Muscle layer of duodenum (tissue), 2 donors: Measurements from ENCODE around the gene SLBP.

Experiments used
- H3K27ac ChIP-seq: one replicate; pipeline ENCODE4 v1.7.0; 2013; ENCODE audit warnings: mild to moderate bottlenecking, low read length
- H3K27me3 ChIP-seq: one replicate; pipeline ENCODE4 v1.7.0; 2013; ENCODE audit warnings: low read depth, mild to moderate bottlenecking, control low read depth, low read length
- H3K36me3 ChIP-seq, 2 donors: one replicate each; pipeline ENCODE4 v1.7.0; 2013; ENCODE audit warnings: low read length in 2 of 2, control low read depth in 1 of 2, mild to moderate bottlenecking in 1 of 2; ENCODE audit not compliant: insufficient read depth in 2 of 2, control insufficient read depth in 1 of 2
- H3K4me1 ChIP-seq, 2 donors: one replicate each; pipeline ENCODE4 v1.7.0; 2013; ENCODE audit warnings: low read length in 2 of 2, mild to moderate bottlenecking in 2 of 2, control low read depth in 1 of 2, moderate library complexity in 1 of 2; ENCODE audit not compliant: insufficient read depth in 2 of 2, control insufficient read depth in 1 of 2
- H3K4me3 ChIP-seq, 2 donors: one replicate each; pipeline ENCODE4 v1.7.0; 2013; ENCODE audit warnings: low read length in 2 of 2, low read depth in 1 of 2, mild to moderate bottlenecking in 1 of 2
- H3K9me3 ChIP-seq, 2 donors: one replicate each; pipeline ENCODE4 v1.7.0; 2013; ENCODE audit warnings: low read length in 2 of 2, control low read depth in 1 of 2, mild to moderate bottlenecking in 1 of 2; ENCODE audit not compliant: control insufficient read depth in 1 of 2
- donor health status: healthy.

Gene SLBP

GRCh38 chr4:1754336-1754735, 42.2 kb upstream of the SLBP start:
- H3K4me3 ChIP-seq = no peak overlapping the region
- H3K4me1 ChIP-seq = no peaks in the 10 kb centered on the region
- no peaks in the 10 kb centered on the region for H3K9me3 ChIP-seq
- no peaks in the 10 kb centered on the region for H3K27me3 ChIP-seq
- H3K27ac ChIP-seq = no peak overlapping the region
- H3K36me3 ChIP-seq = no peaks in the 10 kb centered on the region

GRCh38 chr4:1753697-1754311, 41.7 kb upstream of the SLBP start:
- H3K4me3 ChIP-seq = no peak overlapping the region
- no peaks in the 10 kb centered on the region for H3K4me1 ChIP-seq
- no peak overlapping the region for H3K27ac ChIP-seq

GRCh38 chr4:1753294-1753696, 41.2 kb upstream of the SLBP start:
- no peaks in the 10 kb centered on the region for H3K27me3 ChIP-seq
- H3K36me3 ChIP-seq = no peaks in the 10 kb centered on the region
- H3K27ac ChIP-seq = no peak overlapping the region
- H3K9me3 ChIP-seq = no peaks in the 10 kb centered on the region
- peaks cover 0 to 4% of the 10 kb centered on the region in 2 donors for H3K4me1 ChIP-seq
- no peak overlapping the region for H3K4me3 ChIP-seq

More at GRCh38 chr4:1753697-1754311, 41.7 kb upstream of the SLBP start:
- no peaks in the 10 kb centered on the region for H3K36me3 ChIP-seq
- H3K9me3 ChIP-seq = no peaks in the 10 kb centered on the region
- no peaks in the 10 kb centered on the region for H3K27me3 ChIP-seq

- no peak overlapping the region for H3K27ac ChIP-seq
- H3K4me1 ChIP-seq = peaks cover 0 to 6% of the 10 kb centered on the region in 2 donors
- no peaks in the 10 kb centered on the region for H3K27me3 ChIP-seq
- no peak overlapping the region for H3K4me3 ChIP-seq
- no peaks in the 10 kb centered on the region for H3K9me3 ChIP-seq
- no peaks in the 10 kb centered on the region for H3K36me3 ChIP-seq
These were observed 40.3 kb upstream of the SLBP start for GRCh38 chr4:1752284-1753041.

- Histone ChIP-seq H3K36me3 (no peaks in the 10 kb centered on the region), H3K4me1 (peaks cover 0 to 6% of the 10 kb centered on the region in 2 donors), H3K27me3 (no peaks in the 10 kb centered on the region), H3K4me3 (no peak overlapping the region), H3K27ac (no peak overlapping the region), H3K9me3 (no peaks in the 10 kb centered on the region)
These were observed 39.8 kb upstream of the SLBP start for GRCh38 chr4:1751919-1752283.

GRCh38 chr4:1751155-1751918, 39.2 kb upstream of the SLBP start:
- no peak overlapping the region for H3K27ac ChIP-seq
- H3K9me3 ChIP-seq = no peaks in the 10 kb centered on the region
- no peak overlapping the region for H3K4me3 ChIP-seq
- peaks cover 0 to 6% of the 10 kb centered on the region in 2 donors for H3K4me1 ChIP-seq
- no peaks in the 10 kb centered on the region for H3K27me3 ChIP-seq
- no peaks in the 10 kb centered on the region for H3K36me3 ChIP-seq

- Histone ChIP-seq H3K4me3 (no peak overlapping the region), H3K27ac (no peak overlapping the region), H3K36me3 (no peaks in the 10 kb centered on the region), H3K9me3 (no peaks in the 10 kb centered on the region), H3K27me3 (no peaks in the 10 kb centered on the region), H3K4me1 (peaks cover 0 to 6% of the 10 kb centered on the region in 2 donors)
These were observed 38.4 kb upstream of the SLBP start for GRCh38 chr4:1750381-1751154.

- Histone ChIP-seq H3K36me3 (no peaks in the 10 kb centered on the region), H3K27ac (no peak overlapping the region), H3K9me3 (no peaks in the 10 kb centered on the region), H3K27me3 (no peaks in the 10 kb centered on the region), H3K4me3 (no peak overlapping the region), H3K4me1 (peaks cover 0 to 6% of the 10 kb centered on the region in 2 donors)
These were observed 37.7 kb upstream of the SLBP start for GRCh38 chr4:1749826-1750225.

GRCh38 chr4:1749370-1749769, 37.3 kb upstream of the SLBP start:
- H3K4me3 ChIP-seq = no peak overlapping the region
- no peaks in the 10 kb centered on the region for H3K27me3 ChIP-seq
- H3K27ac ChIP-seq = no peak overlapping the region
- no peaks in the 10 kb centered on the region for H3K9me3 ChIP-seq
- H3K36me3 ChIP-seq = peaks cover 0 to 4% of the 10 kb centered on the region in 2 donors
- H3K4me1 ChIP-seq = peaks cover 0 to 6% of the 10 kb centered on the region in 2 donors

GRCh38 chr4:1748465-1748995, 36.4 kb upstream of the SLBP start:
- Histone ChIP-seq H3K27ac (no peak overlapping the region), H3K4me1 (peaks cover 0 to 6% of the 10 kb centered on the region in 2 donors), H3K36me3 (peaks cover 0 to 5% of the 10 kb centered on the region in 2 donors), H3K9me3 (no peaks in the 10 kb centered on the region), H3K27me3 (no peaks in the 10 kb centered on the region), H3K4me3 (no peak overlapping the region)

- H3K36me3 ChIP-seq = peaks cover 0 to 5% of the 10 kb centered on the region in 2 donors
- H3K27ac ChIP-seq = no peak overlapping the region
- H3K9me3 ChIP-seq = no peaks in the 10 kb centered on the region
- no peak overlapping the region for H3K4me3 ChIP-seq
- no peaks in the 10 kb centered on the region for H3K27me3 ChIP-seq
- H3K4me1 ChIP-seq = peaks cover 0 to 6% of the 10 kb centered on the region in 2 donors
These were observed 35.5 kb upstream of the SLBP start for GRCh38 chr4:1747603-1747967.
